MM.1S (cell line): ENCODE measurements around the gene PAXX.

ENCODE experiments used
- EZH2 ChIP-seq: fragments of 300-600 bp; sonication (generic); optimal IDR thresholded peaks from 2 replicates; pipeline ENCODE3; 2017; ENCODE audit warnings: low read depth, mild to moderate bottlenecking, antibody characterized with exemption, low read length, mixed read lengths
- TF ChIP-seq, protein P1 (sequence below): fragments of 300-600 bp; sonication (generic); IDR thresholded peaks from 2 replicates; pipeline ENCODE4 v1.5.1; 2016; ENCODE audit warnings: antibody characterized with exemption, low read length, mixed read lengths

DNA sequence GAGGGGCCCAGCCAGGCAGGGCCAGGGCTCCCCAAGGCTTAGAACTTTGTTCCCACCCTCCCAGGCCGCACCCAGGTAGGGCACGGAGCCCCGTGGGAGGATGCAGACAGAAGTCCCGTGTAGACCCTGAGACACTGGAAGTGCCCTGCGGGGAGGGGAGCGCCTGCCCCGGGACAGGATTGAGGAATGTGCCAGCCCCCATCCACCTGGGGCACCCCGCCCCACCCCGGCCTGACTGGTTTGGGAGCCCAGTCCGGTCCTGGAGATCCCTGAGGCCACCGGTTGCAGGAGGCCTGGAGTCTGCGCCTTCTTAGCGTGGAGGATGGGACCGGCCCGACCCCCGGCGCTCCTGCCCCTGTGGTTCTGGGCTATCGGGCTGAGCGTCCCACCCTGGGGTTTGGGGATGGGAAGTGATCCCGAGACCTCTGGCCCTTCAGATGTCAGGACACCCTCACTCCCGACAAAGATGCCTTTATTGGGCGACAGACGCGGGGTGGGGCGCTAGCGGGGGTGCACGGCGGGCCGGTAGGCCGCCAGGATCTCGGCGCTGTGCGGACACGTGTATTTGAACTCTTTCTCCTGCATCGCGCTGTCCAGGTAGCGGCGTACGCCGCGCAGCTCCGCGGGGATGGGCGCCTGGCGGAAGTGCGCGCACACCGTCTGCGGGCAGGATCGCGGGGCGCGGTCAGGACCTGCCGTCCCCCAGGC is 2.1 kb downstream of the PAXX start:
- no peak for TF ChIP-seq EZH2
- TF ChIP-seq, protein P1, sequence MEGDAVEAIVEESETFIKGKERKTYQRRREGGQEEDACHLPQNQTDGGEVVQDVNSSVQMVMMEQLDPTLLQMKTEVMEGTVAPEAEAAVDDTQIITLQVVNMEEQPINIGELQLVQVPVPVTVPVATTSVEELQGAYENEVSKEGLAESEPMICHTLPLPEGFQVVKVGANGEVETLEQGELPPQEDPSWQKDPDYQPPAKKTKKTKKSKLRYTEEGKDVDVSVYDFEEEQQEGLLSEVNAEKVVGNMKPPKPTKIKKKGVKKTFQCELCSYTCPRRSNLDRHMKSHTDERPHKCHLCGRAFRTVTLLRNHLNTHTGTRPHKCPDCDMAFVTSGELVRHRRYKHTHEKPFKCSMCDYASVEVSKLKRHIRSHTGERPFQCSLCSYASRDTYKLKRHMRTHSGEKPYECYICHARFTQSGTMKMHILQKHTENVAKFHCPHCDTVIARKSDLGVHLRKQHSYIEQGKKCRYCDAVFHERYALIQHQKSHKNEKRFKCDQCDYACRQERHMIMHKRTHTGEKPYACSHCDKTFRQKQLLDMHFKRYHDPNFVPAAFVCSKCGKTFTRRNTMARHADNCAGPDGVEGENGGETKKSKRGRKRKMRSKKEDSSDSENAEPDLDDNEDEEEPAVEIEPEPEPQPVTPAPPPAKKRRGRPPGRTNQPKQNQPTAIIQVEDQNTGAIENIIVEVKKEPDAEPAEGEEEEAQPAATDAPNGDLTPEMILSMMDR: no peak
